GM12872 (cell line): ENCODE results near the gene ACTR1A.

Experiments used
- CTCF ChIP-seq: IDR thresholded peaks from 3 replicates; pipeline ENCODE4 v1.5.1; 2011; ENCODE audit warnings: low read depth, mild to moderate bottlenecking, low read length, moderate library complexity; ENCODE audit not compliant: insufficient read depth

Gene ACTR1A

GRCh38 chr10:102475451-102476040 lies 27.0 kb downstream of the ACTR1A start:
- no peak for TF ChIP-seq CTCF

- TF ChIP-seq CTCF, result no peak
These were observed 28.8 kb downstream of the ACTR1A start for GRCh38 chr10:102473445-102474331.

- no peak for TF ChIP-seq CTCF
These were observed 31.6 kb downstream of the ACTR1A start for GRCh38 chr10:102470579-102471546.

- no peak for TF ChIP-seq CTCF
These were observed 33.8 kb downstream of the ACTR1A start for GRCh38 chr10:102468683-102469082.

GRCh38 chr10:102467971-102468438 lies 34.5 kb downstream of the ACTR1A start:
- no peak for TF ChIP-seq CTCF

- TF ChIP-seq CTCF, result no peak
These were observed 35.2 kb downstream of the ACTR1A start for GRCh38 chr10:102467318-102467717.

GRCh38 chr10:102465466-102465865 lies 37.0 kb downstream of the ACTR1A start:
- no peak for TF ChIP-seq CTCF
